Measurements from ENCODE around the gene DNAJB6.

DNAJB6 gene

DNA sequence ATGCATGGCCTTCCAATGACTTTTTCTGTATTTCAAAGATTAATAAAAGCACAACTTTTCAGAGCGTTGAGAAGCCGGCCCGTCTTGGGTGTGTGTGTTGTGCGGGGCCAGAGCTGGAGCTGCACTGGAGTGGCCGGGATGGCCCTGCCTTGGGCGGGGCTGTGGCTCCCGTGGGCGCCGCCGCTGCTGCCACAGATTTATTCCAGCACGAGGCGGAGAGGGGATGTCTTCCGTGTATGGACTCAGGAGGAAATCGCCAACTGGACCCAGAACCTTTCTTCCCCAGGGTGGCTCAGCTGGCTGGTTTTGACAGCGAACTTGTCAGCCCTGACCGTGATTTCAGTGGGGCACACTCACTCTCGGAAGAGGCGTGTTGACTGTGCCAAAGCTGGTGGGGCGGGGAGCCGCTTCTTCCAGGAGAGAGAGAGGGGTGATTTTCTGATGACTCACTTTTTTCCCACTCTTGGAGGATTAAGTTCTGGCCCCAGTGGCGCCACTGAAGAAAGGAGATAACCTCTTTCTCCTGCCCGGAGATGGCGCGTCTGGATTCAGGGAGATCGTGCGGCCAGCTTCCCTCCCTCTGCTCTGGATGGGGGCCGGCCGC is 72.4 kb downstream of the DNAJB6 start:
- no peak for DNase-seq (ENCODE audit: low read depth, low spot score)

- DNase-seq (ENCODE audit: low read depth, low spot score): no peak
Observed at GRCh38 chr7:157409753-157410727, 73.2 kb downstream of the DNAJB6 start.

GRCh38 chr7:157410831-157411556 is 74.2 kb downstream of the DNAJB6 start:
- no peak for DNase-seq (ENCODE audit: low read depth, low spot score)

GRCh38 chr7:157411580-157411979 is 74.8 kb downstream of the DNAJB6 start:
- no peak for DNase-seq (ENCODE audit: low read depth, low spot score)

DNA sequence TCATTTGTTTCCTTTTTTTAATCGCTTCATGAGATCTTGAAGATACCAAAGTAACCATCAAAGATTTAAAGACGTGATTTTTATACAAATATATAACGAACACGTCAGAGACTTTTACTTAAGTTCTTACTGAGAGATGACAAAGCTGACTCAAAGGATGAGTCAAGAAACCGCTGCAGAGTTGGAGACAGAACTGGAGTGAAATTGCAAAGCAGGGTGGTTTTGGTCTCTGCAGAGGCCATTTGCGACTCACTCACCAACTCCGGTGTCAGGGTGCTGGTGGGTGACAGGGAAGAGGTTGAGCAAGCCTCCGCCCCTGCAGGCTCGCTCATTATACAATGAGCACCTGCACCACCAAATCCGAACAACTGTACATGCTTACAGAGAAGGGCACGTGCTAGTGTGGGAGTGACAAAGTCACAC is 75.2 kb downstream of the DNAJB6 start:
- DNase-seq (ENCODE audit: low read depth, low spot score): no peak

DNA sequence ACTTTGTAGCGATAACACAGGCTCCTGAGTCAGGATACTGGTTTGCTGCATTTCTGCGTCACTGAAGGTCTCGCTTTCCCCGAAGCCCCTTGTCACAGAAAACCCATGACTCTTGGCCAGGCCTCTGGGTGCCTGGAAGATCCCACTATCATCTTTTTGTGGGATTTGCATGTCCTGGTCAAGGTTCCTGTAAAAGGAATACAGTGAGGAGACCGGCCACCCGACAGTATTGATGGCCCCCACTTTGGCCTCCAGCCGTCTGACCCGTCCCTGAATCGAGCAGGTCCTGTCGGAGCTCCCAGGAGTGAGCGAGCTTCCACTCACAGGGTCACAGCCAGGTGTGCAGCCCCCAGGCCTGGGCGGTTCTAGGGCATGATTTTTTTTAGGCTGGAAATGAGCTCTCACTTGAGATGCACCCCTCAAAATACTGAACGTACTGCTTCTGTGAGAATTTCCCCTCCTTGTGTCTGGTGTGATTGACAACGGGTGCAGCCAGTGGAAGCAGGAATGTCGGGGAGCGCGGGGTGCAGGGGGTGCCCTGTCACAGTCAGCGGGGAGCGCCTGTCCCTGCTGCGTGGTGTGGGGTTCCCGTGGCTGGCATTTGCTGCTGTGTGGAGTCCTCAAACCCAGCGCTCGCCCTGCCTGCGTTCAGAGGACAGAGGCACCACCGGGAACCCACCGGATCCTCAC is 75.8 kb downstream of the DNAJB6 start:
- DNase-seq (ENCODE audit: low read depth, low spot score): no peak

- DNase-seq (ENCODE audit: low read depth, low spot score): no peak
Observed at GRCh38 chr7:157413881-157414701, 77.3 kb downstream of the DNAJB6 start.

- DNase-seq (ENCODE audit: low read depth, low spot score): no peak
Observed at GRCh38 chr7:157414702-157415096, 77.9 kb downstream of the DNAJB6 start.

- no peak for DNase-seq (ENCODE audit: low read depth, low spot score)
Observed at GRCh38 chr7:157415486-157415885, 78.7 kb downstream of the DNAJB6 start.

GRCh38 chr7:157416011-157416410 is 79.2 kb downstream of the DNAJB6 start:
- DNase-seq (ENCODE audit: low read depth, low spot score): no peak

GRCh38 chr7:157418204-157419034 is 81.6 kb downstream of the DNAJB6 start:
- DNase-seq (ENCODE audit: low read depth, low spot score): no peak

DNA sequence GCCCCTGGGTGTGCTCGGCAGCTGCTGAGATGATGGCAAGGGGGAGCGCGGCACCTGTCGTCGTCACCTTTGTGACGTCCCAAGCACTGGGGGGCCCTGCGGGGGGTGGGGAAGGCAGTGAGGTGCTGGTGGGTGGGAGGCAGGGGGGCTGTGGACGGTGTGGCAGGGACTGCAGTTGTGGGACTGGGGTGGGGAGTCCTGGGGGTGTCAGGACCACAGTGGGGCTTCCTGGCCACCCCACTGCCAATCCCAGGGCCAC is 82.2 kb downstream of the DNAJB6 start:
- DNase-seq (ENCODE audit: low read depth, low spot score): no peak

- no peak for DNase-seq (ENCODE audit: low read depth, low spot score)
Observed at GRCh38 chr7:157422279-157422678, 85.5 kb downstream of the DNAJB6 start.

DNA sequence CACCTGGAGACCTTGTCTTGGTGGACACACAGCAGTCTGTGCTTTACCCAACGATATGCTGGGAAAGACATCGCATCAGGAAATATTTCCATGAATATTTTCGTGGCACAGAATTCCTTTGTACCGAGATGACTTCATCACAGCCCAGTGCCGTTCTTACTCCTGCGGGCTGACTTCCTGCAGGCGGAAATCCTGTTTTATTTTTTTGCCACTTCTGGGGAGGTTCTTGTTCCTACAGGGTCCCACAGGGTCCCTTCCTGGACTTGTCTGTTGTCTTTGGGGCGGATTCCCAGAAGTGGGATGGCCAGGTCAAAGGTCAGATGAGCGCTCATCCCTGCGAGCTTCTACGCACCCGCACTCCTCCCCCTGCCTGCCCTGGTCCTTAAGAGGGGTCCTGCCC is 86.5 kb downstream of the DNAJB6 start:
- DNase-seq (ENCODE audit: low read depth, low spot score): no peak

- DNase-seq (ENCODE audit: low read depth, low spot score): no peak
Observed at GRCh38 chr7:157423886-157424565, 87.2 kb downstream of the DNAJB6 start.

DNA sequence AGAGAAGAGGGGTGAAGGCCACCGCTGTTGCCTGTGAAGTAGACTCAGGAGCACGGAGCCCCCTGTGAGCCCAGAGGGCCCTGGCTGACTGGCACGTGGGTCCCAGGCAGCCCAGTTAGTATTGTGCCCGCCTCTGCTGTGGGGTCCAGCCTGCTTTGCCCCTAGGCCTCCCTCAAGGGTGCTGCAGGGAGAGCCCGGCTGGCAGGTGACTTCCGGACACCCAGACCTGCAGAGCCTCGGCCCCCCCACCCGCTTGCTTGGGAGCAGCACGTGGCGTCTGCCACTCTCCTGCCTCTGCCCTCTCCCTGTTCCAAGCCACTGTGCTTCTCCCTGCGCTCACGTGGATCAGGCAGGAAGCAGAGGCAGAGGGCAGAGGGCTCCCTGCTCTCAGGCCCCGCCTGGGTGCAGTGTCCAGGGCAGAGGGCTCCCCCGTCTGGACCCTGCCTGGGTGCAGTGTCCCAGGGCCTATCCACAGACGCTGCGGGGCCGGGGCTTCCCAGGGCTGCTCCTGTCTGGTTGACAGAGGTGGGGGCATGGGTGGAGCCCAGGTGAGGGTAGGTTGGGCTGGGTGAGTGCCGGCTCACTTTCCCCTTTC is 88.4 kb downstream of the DNAJB6 start:
- no peak for DNase-seq (ENCODE audit: low read depth, low spot score)

DNA sequence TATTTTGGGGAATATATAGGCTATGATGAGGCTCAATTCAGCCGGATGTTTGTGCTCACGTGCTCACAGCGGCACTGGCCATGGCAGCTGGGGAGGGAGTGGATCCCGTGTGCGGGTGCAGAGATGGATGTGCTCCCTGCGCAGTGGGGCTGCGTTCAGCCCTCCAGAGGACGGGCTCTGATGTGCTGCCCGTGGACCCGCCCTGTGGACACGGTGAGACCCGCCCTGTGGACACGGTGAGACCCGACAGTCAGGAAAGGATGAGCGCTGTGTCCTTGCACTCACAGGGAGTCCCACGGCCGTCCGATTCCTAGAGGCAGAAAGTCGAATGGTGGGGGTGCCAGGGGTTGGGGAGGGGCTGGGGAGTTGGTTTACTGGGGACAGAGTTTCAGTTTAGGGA is 89.0 kb downstream of the DNAJB6 start:
- no peak for DNase-seq (ENCODE audit: low read depth, low spot score)

DNA sequence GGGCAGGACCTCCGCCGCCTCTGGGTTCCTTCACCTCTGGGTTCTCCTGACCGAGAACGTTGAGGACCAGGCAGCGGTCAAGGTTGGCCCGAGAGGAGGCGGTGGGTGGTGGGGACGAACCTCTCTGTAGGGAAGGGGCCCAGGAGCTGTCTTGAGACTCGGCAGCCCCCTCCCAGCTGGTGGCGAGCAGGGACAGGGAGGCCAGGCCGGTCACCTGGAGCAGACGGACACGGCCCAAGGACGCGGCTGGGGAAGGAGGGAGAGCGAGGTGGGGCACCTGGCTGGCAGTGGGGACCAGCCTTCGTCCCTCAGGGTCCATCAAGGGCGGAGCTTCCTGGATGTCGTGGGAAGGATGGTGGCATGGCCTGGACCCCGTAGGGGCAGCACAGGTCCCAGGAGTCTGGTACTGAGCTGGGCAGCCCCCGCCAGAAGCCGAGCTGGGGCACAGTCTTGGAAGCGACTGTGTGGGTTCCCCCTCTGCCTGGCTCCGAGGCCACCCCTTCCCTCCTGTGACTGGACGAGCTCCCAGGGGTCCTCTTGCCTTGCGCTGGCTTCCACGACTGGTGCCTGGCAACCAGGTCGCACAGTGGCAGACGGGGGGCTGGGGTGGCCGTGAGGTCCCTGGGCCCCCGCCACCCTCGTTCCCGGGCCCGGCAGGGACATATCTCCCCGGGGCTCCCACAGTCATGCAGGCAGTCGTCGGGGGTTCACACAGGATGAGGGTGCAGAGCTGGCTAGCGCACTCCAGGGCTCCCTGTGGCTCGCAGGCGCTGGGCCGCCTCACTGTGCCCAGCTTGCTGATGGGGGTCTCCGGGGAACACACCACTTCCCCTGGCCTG is 89.9 kb downstream of the DNAJB6 start:
- no peak for DNase-seq (ENCODE audit: low read depth, low spot score)
